ENCODE results near the gene C1orf232.

The C1orf232 gene

DNA sequence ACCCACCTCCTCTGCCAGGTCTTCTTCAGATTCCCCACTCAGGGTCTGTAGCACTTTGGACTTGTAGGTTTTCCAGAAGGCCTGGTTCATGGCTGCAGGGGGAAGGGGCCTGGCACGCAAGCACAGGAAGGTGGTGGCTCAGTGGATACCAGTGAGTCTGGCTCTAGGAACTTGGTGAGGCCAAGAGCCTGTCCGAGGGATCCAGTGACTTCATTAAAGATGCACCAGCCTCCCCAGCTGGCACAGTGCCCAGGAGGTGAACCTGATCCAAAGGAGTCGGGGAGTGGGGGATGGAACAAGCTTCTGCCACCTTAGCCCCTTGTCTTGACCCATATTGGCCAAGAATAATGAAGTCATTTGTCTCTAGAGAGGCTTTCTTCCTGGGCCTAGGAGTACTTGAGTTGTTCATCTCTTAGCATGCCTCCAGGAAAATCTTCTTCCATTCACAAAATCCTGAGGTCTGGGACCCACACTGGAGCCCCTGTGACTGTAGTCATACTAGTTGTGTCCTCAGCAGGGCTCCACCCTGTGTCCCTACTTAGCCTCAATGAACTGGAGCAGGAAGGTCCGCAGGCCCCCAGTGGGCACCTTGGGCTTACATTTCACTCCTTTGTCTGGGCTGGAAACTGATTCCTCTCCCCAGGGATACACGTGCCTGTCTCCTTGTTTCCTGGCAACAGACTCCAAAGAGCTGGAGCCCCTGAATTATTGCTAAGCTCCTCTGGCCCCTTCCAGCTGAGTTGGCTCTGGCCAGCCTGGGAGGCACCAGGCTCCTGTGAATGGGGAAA is at the start of gene C1orf232:
Gene C1orf232 (minus strand): TSS at position 554 of the 788 bp plus-strand sequence. CDS start 464 bp downstream, at position 90.
- no peak for DNase-seq

DNA sequence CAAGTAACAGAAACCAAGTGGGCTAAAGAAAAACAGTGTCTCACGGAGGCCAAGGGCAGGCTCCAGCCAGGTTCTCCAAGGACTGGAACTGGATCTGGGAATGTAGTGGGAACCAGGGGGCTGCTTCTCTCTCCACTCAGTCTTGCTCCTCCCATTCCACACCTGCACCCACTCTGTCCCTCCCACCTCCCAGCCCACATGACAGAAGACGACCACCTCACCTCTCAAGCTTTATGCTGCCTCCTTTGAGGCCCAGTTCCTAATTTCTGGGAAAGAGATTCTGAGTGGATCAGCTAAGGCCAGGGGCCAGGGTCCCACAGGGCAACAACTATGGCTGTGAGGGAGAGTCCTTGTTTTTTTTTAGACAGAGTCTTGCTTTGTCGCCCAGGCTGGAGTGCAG is 46.5 kb upstream of the C1orf232 start:
- DNase-seq: no peak

DNA sequence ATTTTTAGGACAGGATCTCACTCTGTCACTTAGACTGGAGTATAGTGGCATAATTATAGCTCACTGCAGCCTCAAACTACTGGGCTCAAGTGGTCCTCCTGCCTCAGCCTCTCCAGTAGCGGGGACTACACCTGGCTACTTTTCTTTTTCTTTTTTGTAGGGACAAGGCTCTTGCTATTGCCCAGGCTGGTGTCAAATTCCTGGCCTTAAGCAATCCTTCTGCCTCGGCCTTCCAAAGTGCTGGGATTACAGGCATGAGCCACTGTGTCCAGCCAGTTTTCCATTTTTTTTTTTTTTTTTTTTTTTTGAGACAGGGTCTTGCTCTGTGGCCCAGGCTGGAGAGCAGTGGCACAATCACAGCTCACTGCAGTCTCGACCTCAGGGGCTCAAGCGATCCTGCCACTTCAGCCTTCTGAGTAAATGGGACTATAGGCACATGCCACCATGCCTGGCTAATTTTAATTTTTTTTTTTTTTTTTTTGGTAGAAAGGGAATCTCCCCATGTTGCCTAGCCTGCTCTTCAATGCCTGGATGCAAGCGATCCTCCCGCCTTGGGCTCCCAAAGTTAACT is 44.7 kb upstream of the C1orf232 start:
- DNase-seq: no peak

DNA sequence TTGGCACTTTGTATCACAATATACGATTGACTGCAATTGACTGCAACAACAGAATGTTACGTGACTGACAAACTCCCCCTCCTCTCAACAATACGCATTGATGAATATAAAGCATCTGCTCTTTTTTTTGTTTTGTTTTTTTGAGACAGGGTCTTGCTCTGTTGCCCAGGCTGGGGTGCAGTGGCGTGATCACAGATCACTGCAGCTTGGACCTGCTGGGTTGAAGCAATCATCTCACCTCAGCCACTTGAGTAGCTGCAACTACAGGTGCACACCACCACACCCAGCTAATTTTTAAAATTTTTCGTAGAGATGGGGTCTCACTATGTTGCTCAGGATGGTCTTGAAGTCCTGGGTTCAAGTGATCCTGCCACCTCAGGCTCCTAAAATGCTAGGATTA is 44.0 kb upstream of the C1orf232 start:
- DNase-seq: no peak

DNA sequence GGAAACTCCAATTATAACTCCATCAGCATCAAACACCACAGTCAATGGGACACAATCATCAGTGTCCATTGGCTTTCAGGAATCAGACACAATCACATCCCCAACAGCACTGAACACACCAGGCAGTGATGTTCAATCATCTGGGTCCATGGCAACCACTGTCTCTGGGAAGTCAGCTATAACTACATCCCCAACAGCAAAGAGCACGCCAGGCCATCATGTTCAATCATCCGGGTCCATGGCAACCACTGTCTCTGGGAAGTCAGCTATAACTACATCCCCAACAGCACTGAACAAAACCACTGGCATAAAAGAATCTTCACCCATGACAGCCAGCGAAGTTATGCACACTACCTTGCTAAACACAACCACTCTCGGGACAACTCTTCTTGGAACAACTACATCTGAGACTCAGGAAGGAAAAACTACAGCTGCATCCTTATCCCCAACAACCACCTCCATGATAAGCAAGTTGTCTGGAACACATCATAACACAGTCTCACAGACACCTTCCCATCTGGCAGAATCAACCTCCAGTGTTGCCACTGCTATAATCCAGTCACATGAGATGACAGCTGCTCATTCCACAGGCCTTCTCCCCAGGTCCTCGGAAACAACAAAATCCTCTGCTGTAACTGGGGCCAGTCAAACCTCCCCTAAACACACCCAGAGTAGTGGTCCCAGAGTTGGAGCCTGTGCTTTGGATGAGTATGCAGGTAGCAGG is 41.5 kb upstream of the C1orf232 start:
- DNase-seq: no peak

DNA sequence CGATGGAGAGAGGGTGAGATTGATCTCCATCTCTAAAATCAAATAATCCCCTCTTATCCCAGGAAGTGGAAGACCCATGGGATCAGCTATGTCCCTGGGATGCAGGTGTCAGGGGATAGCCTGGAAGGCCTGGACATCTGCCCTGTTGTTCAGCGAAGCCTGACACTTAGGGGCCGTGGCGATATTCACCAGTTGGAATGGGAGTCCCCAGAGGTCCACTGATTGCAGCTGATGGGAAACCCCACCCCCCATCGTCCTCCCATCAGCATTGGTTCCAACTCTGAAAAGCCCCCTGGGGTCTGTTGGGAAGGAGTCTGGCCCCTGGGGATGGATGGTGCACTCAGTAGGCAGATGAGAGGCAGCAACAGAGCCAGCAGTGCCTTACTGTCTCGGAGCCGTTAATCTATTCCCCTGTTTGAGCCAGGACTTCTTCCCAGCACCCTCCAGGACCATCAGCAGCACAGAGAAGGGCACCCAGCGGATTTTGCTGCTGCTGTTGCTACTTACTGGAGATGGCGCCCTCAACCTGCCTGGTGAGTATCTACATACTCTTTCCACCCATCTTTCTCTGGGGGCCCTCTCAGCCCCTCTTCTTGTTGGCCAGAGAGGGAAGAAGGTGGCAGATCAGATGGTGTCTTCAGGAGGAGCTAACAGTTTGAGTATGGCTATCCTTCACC is 35.0 kb upstream of the C1orf232 start:
- DNase-seq: no peak

DNA sequence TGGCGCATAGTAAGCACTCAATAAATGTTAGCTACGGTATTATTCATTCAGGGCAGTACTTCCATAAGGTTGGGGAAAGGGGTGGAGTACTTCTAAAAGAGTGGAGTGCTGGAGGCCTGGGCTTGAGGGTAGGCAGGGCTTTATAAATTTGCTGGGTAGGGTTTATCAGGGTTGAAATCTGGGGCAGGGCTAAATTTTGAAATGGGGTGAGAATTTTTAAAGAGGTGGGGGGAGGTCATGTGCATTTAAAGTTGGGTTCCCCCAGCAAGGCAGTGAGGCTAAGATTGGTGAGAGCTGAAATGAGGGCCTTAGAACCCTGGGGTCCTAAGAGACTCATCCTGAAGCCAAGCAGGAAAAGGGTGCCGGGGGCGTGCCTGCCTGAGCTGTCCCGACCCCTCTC is 31.6 kb upstream of the C1orf232 start:
- no peak for DNase-seq

DNA sequence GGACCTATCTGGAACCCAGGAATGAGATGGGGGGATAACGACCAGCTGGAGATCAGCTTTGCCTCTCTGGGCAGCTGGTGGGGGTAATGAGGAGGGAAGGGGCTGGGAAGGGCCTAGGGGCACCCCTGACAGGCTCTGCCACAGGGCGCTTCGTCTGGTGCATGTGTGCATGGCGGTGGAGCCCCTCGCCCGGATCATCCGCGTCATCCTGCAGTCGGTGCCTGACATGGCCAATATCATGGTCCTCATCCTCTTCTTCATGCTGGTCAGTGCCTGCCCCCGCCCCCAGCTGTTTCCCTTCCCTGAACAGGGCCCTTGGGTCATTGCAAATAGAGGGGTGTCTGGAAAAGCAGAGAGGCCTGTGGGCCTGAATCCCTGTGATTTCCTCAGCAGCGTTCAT is 29.1 kb upstream of the C1orf232 start:
- DNase-seq: no peak

DNA sequence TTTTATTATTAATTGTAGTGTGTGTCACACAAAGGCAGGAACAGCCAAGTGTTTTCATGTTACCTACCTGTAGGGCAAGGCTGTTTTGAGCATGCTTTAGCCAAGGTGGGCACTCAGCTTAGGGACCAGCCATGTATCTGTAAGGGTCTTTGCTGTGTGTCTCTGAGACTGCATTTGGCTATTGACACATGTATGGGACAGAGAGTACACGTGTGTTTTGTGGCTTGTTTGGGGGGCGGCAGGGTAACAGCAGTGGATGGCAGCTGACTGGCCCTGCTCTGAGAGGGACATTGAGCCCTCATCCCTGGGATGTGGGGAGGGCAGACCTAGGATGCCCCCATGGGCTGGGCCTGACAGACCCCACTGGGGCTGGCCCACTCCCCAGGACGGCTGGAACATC is 28.5 kb upstream of the C1orf232 start:
- DNase-seq: no peak

DNA sequence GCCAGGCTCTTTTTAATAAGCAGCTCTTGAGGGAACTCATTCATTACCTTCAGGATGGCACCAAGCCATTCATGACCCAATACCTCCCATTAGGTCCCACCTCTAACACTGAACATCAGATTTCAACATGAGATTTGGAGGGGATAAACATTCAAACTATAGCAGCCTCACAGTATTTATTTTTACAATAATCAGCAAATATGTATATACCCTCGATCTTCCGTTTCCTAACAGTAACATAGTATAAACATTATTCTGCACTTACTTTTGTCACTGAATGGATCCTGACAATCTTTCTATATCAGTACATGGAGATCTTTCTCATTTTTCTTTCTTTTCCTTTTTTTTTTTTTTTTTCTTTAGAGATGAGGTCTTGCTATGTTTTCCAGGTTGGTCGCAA is 27.0 kb upstream of the C1orf232 start:
- DNase-seq: no peak

DNA sequence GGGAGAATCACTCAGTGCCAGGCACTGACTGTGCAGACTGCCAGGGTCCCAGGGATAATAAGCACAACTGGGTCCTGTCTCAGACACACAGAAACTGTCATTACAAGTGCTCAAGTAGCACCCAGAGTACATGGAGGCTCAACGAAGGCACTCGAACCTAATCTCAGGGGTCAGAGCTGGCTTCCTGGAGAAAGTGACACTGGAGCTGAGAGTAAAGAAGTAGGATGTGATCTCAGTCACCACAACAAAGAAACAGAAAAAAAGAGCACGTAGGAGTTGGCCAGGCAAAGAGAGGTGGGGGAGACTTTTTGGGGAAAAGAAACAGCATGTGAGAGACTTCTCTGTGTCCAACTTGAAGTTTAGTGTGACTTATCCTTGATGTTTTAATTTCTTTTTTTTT is 23.0 kb upstream of the C1orf232 start:
- DNase-seq: no peak

DNA sequence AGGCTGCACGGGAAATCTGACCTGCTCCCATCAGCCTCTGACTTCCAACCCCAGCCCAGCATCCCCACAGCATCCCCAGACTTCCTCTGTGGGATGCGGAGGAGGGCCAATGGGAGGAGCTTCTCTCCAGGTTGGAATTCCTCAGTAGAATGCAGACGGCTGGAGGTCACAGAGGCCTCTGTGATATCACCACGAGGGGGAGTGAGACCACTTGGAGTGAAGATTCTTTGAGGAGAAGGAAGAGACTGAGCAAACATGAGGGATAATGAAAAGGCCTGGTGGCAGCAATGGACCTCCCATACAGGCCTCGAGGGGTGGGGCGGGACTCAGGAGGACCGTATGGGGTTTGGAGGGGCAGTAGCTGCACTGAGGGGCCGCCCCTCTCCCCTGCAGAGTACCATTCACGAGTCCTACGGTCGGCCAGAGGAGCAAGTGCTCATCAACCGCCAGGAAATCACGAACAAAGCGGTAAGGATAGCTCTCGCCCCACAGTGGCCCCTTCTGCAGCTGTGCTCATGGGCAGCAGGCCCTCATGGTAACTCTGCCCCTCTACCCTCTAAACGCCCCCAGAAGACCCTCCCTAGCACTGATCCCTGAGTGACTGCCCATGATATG is 21.7 kb upstream of the C1orf232 start, which contains the start of gene CATSPER4:
Gene CATSPER4 (plus strand): TSS at position 230 of the 615 bp plus-strand sequence. CDS start 26 bp downstream, at position 256.
- peak in 1 of 2 donors; percentile 13 for DNase-seq

DNA sequence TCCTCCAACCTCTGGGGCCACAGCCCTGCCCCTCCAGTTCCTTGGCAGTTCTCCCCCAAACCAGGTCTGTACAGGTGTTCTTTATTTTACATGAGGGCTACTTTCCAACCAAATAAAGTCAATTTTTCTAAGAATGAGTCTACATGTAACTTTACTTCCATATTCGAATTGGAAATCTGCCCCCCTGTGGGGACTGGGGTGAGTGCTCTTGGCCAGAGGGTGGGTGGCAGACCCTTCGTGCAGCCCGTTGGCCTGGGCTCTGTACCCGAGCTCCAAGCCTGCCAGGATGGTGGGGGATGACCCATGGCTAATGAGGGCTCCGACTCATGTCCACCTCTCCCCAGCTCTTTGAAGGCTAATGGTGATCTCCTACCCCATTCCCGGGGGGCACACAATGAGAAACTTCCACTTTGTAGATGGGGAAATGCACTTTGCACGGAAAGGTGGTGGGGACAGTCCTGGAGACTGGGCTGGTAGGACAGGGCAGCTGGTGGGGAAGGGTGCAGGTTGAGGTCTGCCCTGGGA is 21.1 kb upstream of the C1orf232 start:
- no peak for DNase-seq

DNA sequence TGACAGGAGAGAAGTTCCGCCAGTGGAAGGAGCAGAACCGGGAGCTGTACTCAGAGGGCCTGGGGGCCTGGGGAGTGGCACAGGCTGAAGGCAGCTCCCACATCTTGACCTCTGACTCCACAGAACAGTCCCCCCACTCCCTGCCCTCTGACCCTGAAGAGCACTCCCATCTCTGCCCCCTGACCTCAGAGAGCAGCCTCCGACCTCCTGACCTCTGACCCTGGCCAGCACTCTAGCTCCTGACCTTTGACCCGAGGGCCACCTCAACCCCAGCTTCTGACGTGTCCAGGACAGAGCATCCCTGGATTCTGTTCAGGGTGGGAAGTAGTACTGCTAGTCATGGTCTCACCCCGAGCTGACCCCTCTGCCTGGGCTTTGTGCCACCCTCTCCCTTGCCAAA is 20.6 kb upstream of the C1orf232 start:
- DNase-seq: no peak

DNA sequence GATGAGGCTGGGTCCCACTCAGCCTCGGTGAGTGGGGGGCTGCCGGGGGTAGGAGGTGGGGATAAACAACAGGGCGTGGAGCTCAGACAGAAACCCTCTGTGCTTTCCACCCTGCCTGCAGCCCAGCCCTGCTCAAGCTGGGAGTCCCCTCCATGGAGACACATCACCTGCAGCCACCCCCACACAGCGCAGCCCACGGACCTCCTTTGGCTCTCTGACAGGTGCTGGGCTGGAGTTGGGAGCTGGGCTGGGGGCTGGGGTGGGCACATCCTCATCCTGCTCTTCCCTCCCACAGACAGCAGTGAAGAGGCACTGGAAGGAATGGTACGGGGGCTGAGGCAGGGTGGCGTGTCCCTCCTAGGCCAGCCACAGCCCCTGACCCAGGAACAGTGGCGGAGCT is 19.7 kb upstream of the C1orf232 start:
- no peak for DNase-seq

DNA sequence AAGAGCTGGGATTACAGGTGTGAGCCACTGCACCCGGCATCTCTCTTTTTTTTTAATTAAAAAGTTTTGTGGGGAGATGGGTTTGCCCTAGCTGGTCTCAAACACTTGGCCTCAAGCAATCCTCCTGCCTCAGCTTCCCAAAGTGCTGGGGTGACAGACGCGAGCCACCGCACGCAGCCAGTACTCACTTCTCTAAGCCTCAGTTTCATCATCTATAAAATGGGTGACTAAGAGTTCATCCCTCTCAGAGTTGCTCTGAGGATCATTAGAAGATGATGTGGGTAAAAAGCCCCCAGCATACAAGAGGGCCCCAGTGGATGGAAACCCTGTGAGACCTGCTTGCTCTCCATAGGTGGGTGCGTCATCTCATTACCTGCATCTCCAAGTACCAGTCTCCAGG is 19.1 kb upstream of the C1orf232 start:
- no peak for DNase-seq

DNA sequence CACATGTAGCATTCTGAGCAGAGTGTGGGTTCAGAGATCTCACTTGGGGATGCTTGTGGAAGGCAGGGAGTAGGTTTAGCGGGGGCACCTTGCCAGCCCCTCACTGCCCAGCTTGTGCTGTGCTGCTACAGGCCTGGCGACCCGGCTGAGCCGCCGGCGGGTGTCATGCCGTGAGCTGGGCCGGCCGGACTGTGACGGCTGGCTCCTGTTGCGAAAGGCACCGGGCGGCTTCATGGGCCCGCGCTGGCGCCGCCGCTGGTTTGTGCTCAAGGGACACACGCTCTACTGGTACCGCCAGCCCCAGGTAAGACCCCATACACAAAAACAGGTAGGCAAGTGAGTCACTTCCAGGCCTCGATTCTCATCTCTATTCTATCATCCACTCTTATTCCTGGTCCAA is 16.1 kb upstream of the C1orf232 start:
- DNase-seq: no peak

DNA sequence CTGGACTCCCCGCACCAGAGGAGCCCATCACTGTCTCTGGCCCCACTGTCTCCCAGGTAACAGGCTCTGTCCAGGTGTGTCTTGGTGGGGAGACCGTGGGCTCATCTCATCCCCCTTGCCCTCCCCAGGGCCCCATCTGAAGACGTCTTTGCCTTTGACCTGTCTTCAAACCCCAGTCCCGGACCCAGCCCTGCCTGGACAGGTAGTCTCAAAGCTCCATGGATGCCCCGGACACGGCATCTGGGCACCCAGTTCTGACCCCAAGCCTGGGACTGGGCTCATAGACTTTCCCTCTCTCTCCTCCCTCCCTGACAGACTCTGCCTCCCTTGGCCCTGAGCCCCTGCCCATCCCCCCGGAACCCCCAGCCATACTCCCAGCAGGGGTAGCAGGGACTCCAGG is 15.3 kb upstream of the C1orf232 start:
- no peak for DNase-seq

DNA sequence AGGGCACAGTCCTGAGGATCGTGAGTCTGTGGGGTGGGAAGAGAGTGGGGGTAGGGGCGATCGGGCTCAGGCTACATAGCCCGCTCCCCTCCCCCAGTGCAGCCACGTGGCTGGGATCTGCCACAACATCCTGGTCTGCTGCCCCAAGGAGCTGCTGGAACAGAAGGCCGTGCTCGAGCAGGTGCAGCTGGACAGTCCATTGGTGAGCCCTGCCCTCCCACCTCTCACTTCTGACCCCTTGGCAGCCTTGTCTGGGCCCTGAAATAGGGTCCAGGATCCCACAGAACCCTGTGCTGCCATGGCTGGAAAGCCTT is 13.6 kb upstream of the C1orf232 start:
- DNase-seq: no peak

DNA sequence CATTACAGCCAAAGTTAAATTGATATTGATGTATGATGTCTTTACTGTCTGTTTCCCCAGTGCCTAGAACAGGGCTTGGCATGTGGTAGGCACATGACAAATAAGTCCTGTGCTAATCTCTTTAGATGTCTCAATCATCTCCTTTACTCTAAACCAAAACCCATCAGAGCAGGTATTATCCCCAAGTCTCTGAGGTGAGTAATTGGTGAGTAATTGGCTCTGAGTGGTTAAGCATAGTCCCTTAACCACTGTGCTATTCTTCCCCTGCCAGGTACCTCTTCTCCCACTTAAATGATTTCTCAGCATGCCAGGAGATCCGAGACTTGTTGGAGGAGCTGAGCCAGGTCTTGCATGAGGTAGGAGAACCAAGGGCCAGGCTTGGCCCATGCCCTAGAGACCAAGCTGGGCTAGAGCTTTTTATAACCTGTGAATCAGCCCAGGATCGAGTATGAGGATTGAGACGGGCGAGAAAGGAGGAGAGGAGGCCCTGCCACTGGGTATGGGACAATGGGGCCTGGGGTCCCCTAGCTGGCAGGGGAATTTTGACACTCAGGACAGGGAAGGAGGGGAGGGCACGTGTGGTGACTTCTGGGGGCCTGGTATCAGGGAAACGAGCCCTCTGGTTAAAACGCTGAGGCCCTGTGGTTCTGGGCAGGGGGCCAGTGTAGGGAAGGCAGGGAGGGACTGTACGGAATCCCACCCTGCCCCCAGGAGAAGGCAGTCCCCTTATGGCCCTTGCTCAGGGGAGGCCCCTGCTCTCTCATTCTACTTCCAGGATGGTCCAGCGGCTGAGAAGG is 13.0 kb upstream of the C1orf232 start:
- DNase-seq: no peak

DNA sequence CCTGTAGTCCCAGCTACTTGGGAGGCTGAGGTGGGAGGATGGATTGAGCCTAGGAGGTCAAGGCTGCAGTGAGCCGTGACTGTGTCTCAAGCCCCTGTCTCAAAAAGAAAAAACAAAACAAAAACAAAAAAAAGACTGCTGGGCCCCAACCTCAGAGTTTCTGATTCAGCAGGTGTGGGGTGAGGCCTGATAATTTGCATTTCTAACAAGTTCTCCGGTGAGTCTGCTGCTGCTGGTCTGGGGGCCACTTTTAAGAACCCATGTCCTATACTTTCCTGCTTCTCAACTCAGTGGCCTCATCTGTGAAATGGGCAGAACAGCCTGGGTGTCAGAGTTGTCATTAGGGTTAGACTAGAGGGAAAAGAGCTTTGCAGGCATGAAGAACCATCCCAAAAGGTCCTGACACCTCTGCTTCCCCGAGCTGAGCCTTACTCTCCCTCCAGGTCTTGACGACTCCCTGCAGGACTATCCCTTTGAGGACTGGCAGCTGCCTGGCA is 11.3 kb upstream of the C1orf232 start:
- no peak for DNase-seq

DNA sequence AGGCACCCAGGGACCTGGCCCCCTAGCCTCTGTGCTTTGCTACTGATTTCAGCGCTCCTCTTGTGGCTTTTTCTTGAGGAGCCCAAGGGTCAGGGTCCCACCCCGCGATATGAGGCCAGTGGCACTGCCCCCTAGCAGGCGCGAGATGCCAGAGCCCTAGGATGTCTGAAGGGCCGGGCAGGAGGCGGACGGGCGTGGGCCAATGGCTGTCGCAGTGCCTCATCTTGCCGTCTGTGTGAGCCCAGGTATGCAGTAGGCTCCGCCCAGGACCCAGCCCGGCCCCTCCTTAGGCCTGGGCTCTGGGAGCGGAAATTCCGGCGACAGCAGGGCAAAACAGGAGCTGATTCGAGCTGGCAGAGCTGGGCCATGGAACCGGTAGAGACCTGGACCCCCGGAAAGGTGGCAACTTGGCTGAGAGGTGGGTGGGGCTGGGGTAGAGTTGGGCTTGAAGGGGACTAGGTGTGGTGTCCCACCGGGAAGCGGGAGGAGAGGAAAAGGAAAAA is 8.5 kb upstream of the C1orf232 start, which contains the start of gene CNKSR1:
Gene CNKSR1 (plus strand): TSS at position 310 of the 503 bp plus-strand sequence. CDS start 57 bp downstream, at position 367.
- DNase-seq: no peak
